ENCODE data around the gene DDR2. TPM values are rescaled to one million over a fixed set of nuclear protein-coding genes. Genes with fewer than 3 reads are reported as not detected.

DDR2 gene
- total RNA-seq, 1 experiment from 2014 or later = 0.77 TPM

- Histone ChIP-seq H3K27ac (ENCODE audit: low read length) (no peak overlapping the region), H4K20me1 (ENCODE audit: low read length) (no peaks in the 10 kb centered on the region), H3K4me1 (ENCODE audit: insufficient read depth, low read length) (no peaks in the 10 kb centered on the region), H3K9me3 (ENCODE audit: low read length) (no peaks in the 10 kb centered on the region), H3K27me3 (ENCODE audit: low read length) (no peaks in the 10 kb centered on the region), H3K9me2 (replicated peaks; ENCODE audit: low read length) (no peaks in the 10 kb centered on the region), H2AFZ (ENCODE audit: low read length) (no peak overlapping the region), H3K4me3 (ENCODE audit: low read length) (no peak overlapping the region), H3K79me2 (ENCODE audit: low read length) (no peaks in the 10 kb centered on the region), H3K9ac (ENCODE audit: low read length) (no peak overlapping the region), H3K4me2 (ENCODE audit: low read length) (no peak overlapping the region), H3K36me3 (ENCODE audit: low read depth, low read length) (no peaks in the 10 kb centered on the region), H3F3A (ENCODE audit: low read length, unreplicated experiment) (no peaks in the 10 kb centered on the region)
- BruUV-seq (replicated peaks) = no TSS peak
- no peak for DNase-seq
- TF ChIP-seq CTCF (conservative IDR thresholded peaks at IDR 0.05; ENCODE audit: low read depth, low read length) = no peak
- TF ChIP-seq EZH2phosphoT487 (IDR thresholded peaks at IDR 0.05; ENCODE audit: borderline replicate concordance, low read length) = no peak
- TF ChIP-seq EZH2 (IDR thresholded peaks at IDR 0.05; ENCODE audit: low read length, unreplicated experiment) = no peak
- ChIA-PET CTCF (no interaction called here), POLR2A (ENCODE audit: unreplicated experiment) (interaction anchor here (0.5 kb wide), 1 partner anchor 84 kb away, joined by 11 read pairs; no protein-coding TSS in a partner anchor)
- ATAC-seq = no peak
- intact Hi-C loops (cut with micrococcal nuclease) = loop anchor here (5.0 to 10.0 kb wide), 2 partner anchors 67 to 231 kb away; no protein-coding TSS in a partner anchor
Observed at GRCh38 chr1:162625679-162626078, 6.6 kb upstream of the DDR2 start.

- Histone ChIP-seq H2AFZ (ENCODE audit: low read length) (no peak overlapping the region), H3F3A (ENCODE audit: low read length, unreplicated experiment) (no peaks in the 10 kb centered on the region), H3K79me2 (ENCODE audit: low read length) (no peaks in the 10 kb centered on the region), H3K9me3 (ENCODE audit: low read length) (no peaks in the 10 kb centered on the region), H3K27me3 (ENCODE audit: low read length) (no peaks in the 10 kb centered on the region), H3K4me3 (ENCODE audit: low read length) (no peak overlapping the region), H3K9ac (ENCODE audit: low read length) (no peak overlapping the region), H3K27ac (ENCODE audit: low read length) (no peak overlapping the region), H3K4me1 (ENCODE audit: insufficient read depth, low read length) (no peaks in the 10 kb centered on the region), H4K20me1 (ENCODE audit: low read length) (no peaks in the 10 kb centered on the region), H3K9me2 (replicated peaks; ENCODE audit: low read length) (no peaks in the 10 kb centered on the region), H3K36me3 (ENCODE audit: low read depth, low read length) (no peaks in the 10 kb centered on the region), H3K4me2 (ENCODE audit: low read length) (no peak overlapping the region)
- POLR2A ChIA-PET (ENCODE audit: unreplicated experiment) = interaction anchor here (0.5 kb wide), 1 partner anchor 84 kb away, joined by 11 read pairs; no protein-coding TSS in a partner anchor
- TF ChIP-seq EZH2 (IDR thresholded peaks at IDR 0.05; ENCODE audit: low read length, unreplicated experiment) = no peak
- no peak for TF ChIP-seq CTCF (conservative IDR thresholded peaks at IDR 0.05; ENCODE audit: low read depth, low read length)
- no peak for TF ChIP-seq EZH2phosphoT487 (IDR thresholded peaks at IDR 0.05; ENCODE audit: borderline replicate concordance, low read length)
- BruUV-seq (replicated peaks) = no TSS peak
- ATAC-seq = no peak
- intact Hi-C loops (cut with micrococcal nuclease) = loop anchor here (5.0 to 10.0 kb wide), 2 partner anchors 66 to 231 kb away; no protein-coding TSS in a partner anchor
- DNase-seq = no peak
- CTCF ChIA-PET = no interaction called here
Observed at GRCh38 chr1:162626094-162626493, 6.2 kb upstream of the DDR2 start.

- no peaks in the 10 kb centered on the region for H3K36me3 ChIP-seq (ENCODE audit: low read depth, low read length)
- intact Hi-C loops (cut with micrococcal nuclease) = loop anchor here (5.0 to 10.0 kb wide), 2 partner anchors 66 to 232 kb away; no protein-coding TSS in a partner anchor
- no peak for TF ChIP-seq CTCF (conservative IDR thresholded peaks at IDR 0.05; ENCODE audit: low read depth, low read length)
- TF ChIP-seq EZH2 (IDR thresholded peaks at IDR 0.05; ENCODE audit: low read length, unreplicated experiment) = no peak
- no peak for TF ChIP-seq EZH2phosphoT487 (IDR thresholded peaks at IDR 0.05; ENCODE audit: borderline replicate concordance, low read length)
- no peak overlapping the region for H3K27ac ChIP-seq (ENCODE audit: low read length)
- no peak overlapping the region for H3K9ac ChIP-seq (ENCODE audit: low read length)
- ATAC-seq = no peak
- H3K27me3 ChIP-seq (ENCODE audit: low read length) = no peaks in the 10 kb centered on the region
- H3K9me2 ChIP-seq (replicated peaks; ENCODE audit: low read length) = no peaks in the 10 kb centered on the region
- no peaks in the 10 kb centered on the region for H3K4me1 ChIP-seq (ENCODE audit: insufficient read depth, low read length)
- H2AFZ ChIP-seq (ENCODE audit: low read length) = no peak overlapping the region
- DNase-seq = no peak
- BruUV-seq (replicated peaks) = no TSS peak
- no peaks in the 10 kb centered on the region for H4K20me1 ChIP-seq (ENCODE audit: low read length)
- ChIA-PET CTCF (no interaction called here), POLR2A (ENCODE audit: unreplicated experiment) (no interaction called here)
- no peak overlapping the region for H3K4me2 ChIP-seq (ENCODE audit: low read length)
- no peak overlapping the region for H3K4me3 ChIP-seq (ENCODE audit: low read length)
- no peaks in the 10 kb centered on the region for H3K9me3 ChIP-seq (ENCODE audit: low read length)
- no peaks in the 10 kb centered on the region for H3K79me2 ChIP-seq (ENCODE audit: low read length)
- H3F3A ChIP-seq (ENCODE audit: low read length, unreplicated experiment) = no peaks in the 10 kb centered on the region
Observed at GRCh38 chr1:162626761-162627160, 5.5 kb upstream of the DDR2 start.

Measured in PC-3 (cell line).